SU-DHL-6 (cell line): ENCODE measurements around the gene SDK2.

ENCODE experiments used
- EZH2phosphoT487 ChIP-seq: fragments of 200-600 bp; sonication (generic), shearing (Covaris generic); conservative IDR thresholded peaks from 2 replicates; pipeline ENCODE4 v1.6.1; 2018; ENCODE audit warnings: mild to moderate bottlenecking, antibody characterized with exemption, low read length, moderate library complexity, mixed read lengths
- TF ChIP-seq, protein P1 (sequence below): fragments of 200-600 bp; sonication (generic); IDR thresholded peaks from one replicate; pipeline ENCODE4 v1.5.1; 2017; ENCODE audit warnings: antibody characterized with exemption, mild to moderate bottlenecking, low read length, moderate library complexity; ENCODE audit not compliant: insufficient read depth, poor library complexity, severe bottlenecking

DNA sequence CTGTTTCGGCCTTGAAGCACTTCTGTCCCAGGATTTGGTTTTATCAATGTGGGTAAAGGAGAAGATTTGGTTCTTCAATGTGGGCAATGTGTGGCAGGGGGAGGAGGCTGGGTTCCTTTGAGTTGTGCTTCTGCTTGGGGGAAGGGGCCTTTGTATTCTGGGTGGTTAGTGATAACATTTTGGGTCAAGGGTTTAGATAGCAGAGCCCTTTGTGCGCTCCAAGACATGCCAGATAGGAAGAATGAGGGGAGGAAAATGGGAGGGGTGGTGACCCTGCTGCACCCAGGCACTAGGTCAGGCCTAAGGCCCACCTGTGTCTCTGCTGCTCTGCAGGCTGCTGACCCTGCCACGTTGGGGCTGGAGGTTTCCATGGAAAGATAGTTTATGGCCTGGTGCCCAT is 292.5 kb downstream of the SDK2 start:
- TF ChIP-seq, protein P1, sequence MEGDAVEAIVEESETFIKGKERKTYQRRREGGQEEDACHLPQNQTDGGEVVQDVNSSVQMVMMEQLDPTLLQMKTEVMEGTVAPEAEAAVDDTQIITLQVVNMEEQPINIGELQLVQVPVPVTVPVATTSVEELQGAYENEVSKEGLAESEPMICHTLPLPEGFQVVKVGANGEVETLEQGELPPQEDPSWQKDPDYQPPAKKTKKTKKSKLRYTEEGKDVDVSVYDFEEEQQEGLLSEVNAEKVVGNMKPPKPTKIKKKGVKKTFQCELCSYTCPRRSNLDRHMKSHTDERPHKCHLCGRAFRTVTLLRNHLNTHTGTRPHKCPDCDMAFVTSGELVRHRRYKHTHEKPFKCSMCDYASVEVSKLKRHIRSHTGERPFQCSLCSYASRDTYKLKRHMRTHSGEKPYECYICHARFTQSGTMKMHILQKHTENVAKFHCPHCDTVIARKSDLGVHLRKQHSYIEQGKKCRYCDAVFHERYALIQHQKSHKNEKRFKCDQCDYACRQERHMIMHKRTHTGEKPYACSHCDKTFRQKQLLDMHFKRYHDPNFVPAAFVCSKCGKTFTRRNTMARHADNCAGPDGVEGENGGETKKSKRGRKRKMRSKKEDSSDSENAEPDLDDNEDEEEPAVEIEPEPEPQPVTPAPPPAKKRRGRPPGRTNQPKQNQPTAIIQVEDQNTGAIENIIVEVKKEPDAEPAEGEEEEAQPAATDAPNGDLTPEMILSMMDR, result no peak
- no peak for TF ChIP-seq EZH2phosphoT487
